A549 (cell line): Measurements from ENCODE around the gene FGD5.

Experiments
- CTCF ChIP-seq: fragments of >200 bp; sonication (Bioruptor Twin); formaldehyde crosslinking; IDR thresholded peaks from 3 replicates; pipeline ENCODE4 v1.5.1; 2016
- EP300 ChIP-seq, 2 experiments: fragments of >200 bp; sonication (Bioruptor Twin); formaldehyde crosslinking; IDR thresholded peaks; 2 replicates in 1 of 2; 3 replicates in 1 of 2; pipeline ENCODE4 v1.6.1; 2016 to 2017
- NR3C1 ChIP-seq: fragments of >200 bp; sonication (Bioruptor Twin); formaldehyde crosslinking; IDR thresholded peaks from 3 replicates; pipeline ENCODE4 v1.6.1; 2017
- POLR2A ChIP-seq: IDR thresholded peaks from 2 replicates; pipeline ENCODE4 v1.6.1; 2012; ENCODE audit warnings: mild to moderate bottlenecking, low read length
- RAD21 ChIP-seq, 2 experiments: fragments of >200 bp in 1 of 2; sonication (Bioruptor Twin) in 1 of 2; formaldehyde crosslinking in 1 of 2; IDR thresholded peaks in 1 of 2; conservative IDR thresholded peaks in 1 of 2; 2 replicates in 1 of 2; 3 replicates in 1 of 2; pipeline ENCODE4 v1.6.1; 2012 to 2018; ENCODE audit warnings: inconsistent platforms in 1 of 2
- SMC3 ChIP-seq: fragments of >200 bp; sonication (Bioruptor Twin); formaldehyde crosslinking; IDR thresholded peaks from 3 replicates; pipeline ENCODE4 v1.6.1; 2018; ENCODE audit warnings: inconsistent platforms

- TF ChIP-seq POLR2A (no peak), CTCF (no peak), EP300 (IDR thresholded peaks at IDR 0.05) (no peak), SMC3 (no peak), RAD21 (conservative IDR thresholded peaks at IDR 0.05 in 1 of 2, IDR thresholded peaks at IDR 0.05 in 1 of 2) (no peak), NR3C1 (no peak)
Observed at GRCh38 chr3:14783480-14784086, 35.2 kb upstream of the FGD5 start.
